Activated naive CD4-positive, alpha-beta T cell treated with anti-CD3 and anti-CD28 coated beads, Interleukin-2, amount 10 ng/mL, durations not matched to agents 7 days and 5 days (primary cell): ENCODE measurements around the gene ABI3BP.
A peak's percentile ranks its signal among the peaks of the same experiment; 100 is the strongest.

Source experiments
- CTCF ChIA-PET: fragments of 350-600 bp; sonication (Branson Sonifier 250); formaldehyde crosslinking; loops from one replicate; lab custom pipeline; 2021; ENCODE audit warnings: antibody characterized with exemption; lab: Charles Lee
- DNase-seq: peaks from one replicate; pipeline ENCODE4 v3.0.0-alpha.2; 2020
- H3K27ac Mint-ChIP-seq: one replicate; pipeline ENCODE4 v1.8.0; 2021; ENCODE audit warnings: mild to moderate bottlenecking, moderate library complexity, mixed read lengths
- H3K27me3 Mint-ChIP-seq: one replicate; pipeline ENCODE4 v1.8.0; 2021; ENCODE audit warnings: mild to moderate bottlenecking, mixed read lengths
- H3K36me3 Mint-ChIP-seq: one replicate; pipeline ENCODE4 v1.8.0; 2021; ENCODE audit warnings: mixed read lengths
- H3K4me1 Mint-ChIP-seq: one replicate; pipeline ENCODE4 v1.8.0; 2021; ENCODE audit warnings: mixed read lengths
- H3K4me3 Mint-ChIP-seq: one replicate; pipeline ENCODE4 v1.8.0; 2021; ENCODE audit warnings: mild to moderate bottlenecking, moderate library complexity, mixed read lengths
- H3K9me3 Mint-ChIP-seq: one replicate; pipeline ENCODE4 v1.8.0; 2021; ENCODE audit warnings: mixed read lengths

Gene ABI3BP

DNA sequence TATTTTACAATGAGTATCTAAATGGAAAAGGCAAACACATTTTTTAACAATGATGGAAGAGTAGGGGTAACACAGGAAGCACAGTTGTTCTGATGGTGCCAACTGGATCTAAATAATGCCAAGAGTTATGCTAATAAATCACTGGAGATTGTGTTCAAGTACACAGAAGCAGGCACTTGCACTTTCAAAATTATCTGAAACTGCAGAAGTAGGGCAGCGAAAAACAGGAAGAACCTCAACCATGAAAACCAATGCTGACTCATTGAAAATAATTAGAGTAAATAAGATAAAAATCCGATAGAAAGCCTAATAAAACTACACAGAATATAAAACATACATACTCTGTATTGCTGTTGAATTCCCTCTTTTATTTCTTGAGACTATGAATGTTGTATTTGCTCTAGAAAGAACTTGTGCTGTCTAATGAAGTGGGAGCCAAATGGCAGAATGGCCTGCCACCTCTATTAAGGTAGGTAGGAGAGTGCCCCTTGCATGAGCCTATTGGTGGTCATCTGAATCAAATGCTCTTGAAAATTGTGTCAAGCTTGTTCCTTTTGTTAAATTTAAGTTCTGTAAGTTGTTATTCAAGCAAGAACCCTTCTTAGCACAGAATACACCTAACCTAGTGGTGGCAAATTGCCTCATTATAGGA is 93.7 kb downstream of the ABI3BP start:
- Mint-ChIP-seq H3K4me3 (no peak overlapping the region), H3K27ac (no peak overlapping the region), H3K27me3 (no peaks in the 10 kb centered on the region), H3K4me1 (peaks cover 15% of the 10 kb centered on the region), H3K36me3 (no peaks in the 10 kb centered on the region), H3K9me3 (no peaks in the 10 kb centered on the region)
- CTCF ChIA-PET = no interaction called here
- no peak for DNase-seq

DNA sequence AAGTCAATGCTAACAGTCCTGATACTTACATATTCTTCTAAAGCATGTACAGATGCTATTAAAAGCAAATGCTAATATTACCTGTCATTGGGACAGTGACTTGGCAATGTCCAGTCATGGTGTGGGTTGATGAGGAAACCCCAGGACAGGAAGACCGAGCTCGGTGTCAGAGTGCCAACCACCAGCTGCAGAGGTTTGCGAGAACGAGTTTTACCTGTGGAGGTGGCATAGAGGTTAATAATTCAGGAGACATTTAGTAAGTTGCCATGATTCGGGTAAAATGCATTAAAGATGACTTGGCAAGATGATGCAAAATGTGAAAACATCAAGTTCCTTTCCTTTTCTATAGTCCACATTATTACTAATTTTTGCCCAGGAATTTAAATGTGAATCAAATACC is 94.5 kb downstream of the ABI3BP start:
- no peaks in the 10 kb centered on the region for H3K9me3 Mint-ChIP-seq
- CTCF ChIA-PET = no interaction called here
- H3K36me3 Mint-ChIP-seq = no peaks in the 10 kb centered on the region
- no peak overlapping the region for H3K4me3 Mint-ChIP-seq
- peaks cover 1% of the 10 kb centered on the region for H3K27me3 Mint-ChIP-seq
- H3K4me1 Mint-ChIP-seq = peaks cover 15% of the 10 kb centered on the region
- H3K27ac Mint-ChIP-seq = no peak overlapping the region
- no peak for DNase-seq

- Mint-ChIP-seq H3K27me3 (peaks cover 8% of the 10 kb centered on the region), H3K4me3 (no peak overlapping the region), H3K27ac (no peak overlapping the region), H3K9me3 (no peaks in the 10 kb centered on the region), H3K36me3 (no peaks in the 10 kb centered on the region), H3K4me1 (peaks cover 15% of the 10 kb centered on the region)
- no peak for DNase-seq
- CTCF ChIA-PET = no interaction called here
These were observed 96.2 kb downstream of the ABI3BP start for GRCh38 chr3:100896994-100897393.

- CTCF ChIA-PET = no interaction called here
- no peaks in the 10 kb centered on the region for H3K9me3 Mint-ChIP-seq
- H3K4me3 Mint-ChIP-seq = no peak overlapping the region
- DNase-seq = no peak
- H3K27ac Mint-ChIP-seq = peak overlapping the region; percentile 33
- H3K36me3 Mint-ChIP-seq = no peaks in the 10 kb centered on the region
- peaks cover 12% of the 10 kb centered on the region for H3K27me3 Mint-ChIP-seq
- peaks cover 5% of the 10 kb centered on the region for H3K4me1 Mint-ChIP-seq
These were observed 99.6 kb downstream of the ABI3BP start for GRCh38 chr3:100893590-100893989.

DNA sequence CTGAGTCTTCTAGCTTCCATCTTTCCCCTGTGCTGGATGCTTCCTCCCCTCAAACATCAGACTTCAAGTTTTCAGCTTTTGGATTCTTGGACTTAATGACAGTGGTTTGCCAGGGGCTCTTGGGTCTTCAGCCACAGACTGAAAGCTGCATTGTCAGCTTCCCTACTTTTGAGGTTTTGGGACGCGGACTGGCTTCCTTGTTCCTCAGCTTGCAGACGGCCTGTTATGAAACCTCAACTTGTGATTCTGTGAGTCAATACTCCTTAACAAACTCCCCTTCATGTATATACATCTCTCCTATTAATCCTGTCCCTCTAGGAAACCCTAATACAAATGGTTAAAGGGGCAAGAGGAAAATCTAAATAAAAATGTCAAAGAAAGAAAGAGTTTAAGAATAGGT is 100.1 kb downstream of the ABI3BP start:
- CTCF ChIA-PET = no interaction called here
- Mint-ChIP-seq H3K9me3 (no peaks in the 10 kb centered on the region), H3K4me3 (no peak overlapping the region), H3K27ac (no peak overlapping the region), H3K27me3 (peaks cover 12% of the 10 kb centered on the region), H3K36me3 (no peaks in the 10 kb centered on the region), H3K4me1 (peaks cover under 1% of the 10 kb centered on the region)
- DNase-seq = no peak

DNA sequence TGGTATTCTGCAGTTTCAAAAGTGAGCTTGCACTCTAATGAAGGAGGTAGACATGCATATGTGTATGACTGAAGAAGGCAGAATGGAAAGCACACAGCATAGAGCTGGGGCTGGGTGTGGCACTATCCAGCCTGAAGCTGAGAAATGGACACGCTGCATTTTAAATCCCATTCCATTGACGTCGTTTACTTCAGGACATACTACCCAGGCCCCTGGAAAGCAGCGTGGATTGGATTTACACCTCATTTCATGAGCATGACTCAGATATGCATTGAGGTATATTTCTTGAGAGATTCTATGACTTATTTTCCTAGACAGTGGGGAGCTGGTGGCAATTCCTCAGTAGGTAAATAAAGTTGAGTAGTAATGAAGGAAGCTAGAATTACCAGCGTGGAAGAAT is 101.4 kb downstream of the ABI3BP start:
- no peaks in the 10 kb centered on the region for H3K36me3 Mint-ChIP-seq
- H3K27ac Mint-ChIP-seq = no peak overlapping the region
- no peaks in the 10 kb centered on the region for H3K9me3 Mint-ChIP-seq
- H3K4me1 Mint-ChIP-seq = no peaks in the 10 kb centered on the region
- peaks cover 12% of the 10 kb centered on the region for H3K27me3 Mint-ChIP-seq
- CTCF ChIA-PET = no interaction called here
- no peak for DNase-seq
- no peak overlapping the region for H3K4me3 Mint-ChIP-seq

DNA sequence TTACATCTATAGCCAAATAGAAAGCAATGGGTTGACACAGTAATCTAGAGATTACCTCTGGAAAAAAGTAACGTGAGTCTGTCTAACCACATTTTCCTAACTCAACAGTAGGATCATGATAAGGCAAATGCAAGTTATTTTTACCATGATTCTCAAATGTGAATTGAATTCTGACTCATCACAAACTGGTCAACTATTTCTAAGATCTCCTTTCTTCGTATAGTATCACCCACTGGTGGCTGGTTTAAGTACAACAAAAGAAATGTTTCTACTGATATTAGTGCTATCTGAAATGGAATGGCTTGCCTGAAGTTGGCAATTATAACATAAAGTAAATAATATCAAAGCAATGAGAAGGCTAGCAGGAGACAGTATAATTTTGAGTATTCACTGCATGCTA is 102.2 kb downstream of the ABI3BP start:
- Mint-ChIP-seq H3K4me1 (no peaks in the 10 kb centered on the region), H3K9me3 (no peaks in the 10 kb centered on the region), H3K27me3 (peaks cover 12% of the 10 kb centered on the region), H3K27ac (no peak overlapping the region), H3K36me3 (no peaks in the 10 kb centered on the region), H3K4me3 (no peak overlapping the region)
- no peak for DNase-seq
- CTCF ChIA-PET = no interaction called here

GRCh38 chr3:100888881-100889280 is 104.3 kb downstream of the ABI3BP start:
- no peak overlapping the region for H3K27ac Mint-ChIP-seq
- H3K4me3 Mint-ChIP-seq = no peak overlapping the region
- no peaks in the 10 kb centered on the region for H3K36me3 Mint-ChIP-seq
- H3K9me3 Mint-ChIP-seq = no peaks in the 10 kb centered on the region
- CTCF ChIA-PET = no interaction called here
- H3K4me1 Mint-ChIP-seq = no peaks in the 10 kb centered on the region
- DNase-seq = no peak
- H3K27me3 Mint-ChIP-seq = peaks cover 12% of the 10 kb centered on the region

- H3K27ac Mint-ChIP-seq = no peak overlapping the region
- DNase-seq = no peak
- no peaks in the 10 kb centered on the region for H3K27me3 Mint-ChIP-seq
- no peaks in the 10 kb centered on the region for H3K9me3 Mint-ChIP-seq
- no peaks in the 10 kb centered on the region for H3K36me3 Mint-ChIP-seq
- no peak overlapping the region for H3K4me3 Mint-ChIP-seq
- CTCF ChIA-PET = no interaction called here
- no peaks in the 10 kb centered on the region for H3K4me1 Mint-ChIP-seq
These were observed 110.6 kb downstream of the ABI3BP start for GRCh38 chr3:100882571-100882984.

DNA sequence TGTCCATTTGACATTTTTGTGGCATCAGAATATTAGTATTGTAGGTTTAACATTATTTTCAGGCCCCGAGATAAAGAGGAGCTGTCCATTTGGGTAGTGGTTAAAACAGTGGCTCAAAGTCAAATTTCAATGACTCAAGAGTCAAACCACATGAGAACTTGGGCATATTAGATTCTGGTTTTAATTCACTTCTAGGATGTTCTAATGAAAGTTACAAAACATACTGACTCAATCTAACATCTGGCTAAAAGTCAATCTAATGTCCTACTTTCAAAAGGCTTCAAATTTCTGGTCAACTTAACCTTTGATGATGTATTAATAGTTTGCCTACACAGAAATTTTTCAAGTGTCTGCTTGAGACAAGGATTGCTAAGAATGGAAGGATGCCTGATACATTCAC is 112.4 kb downstream of the ABI3BP start:
- CTCF ChIA-PET = no interaction called here
- no peak for DNase-seq
- Mint-ChIP-seq H3K4me3 (no peak overlapping the region), H3K4me1 (no peaks in the 10 kb centered on the region), H3K27me3 (no peaks in the 10 kb centered on the region), H3K9me3 (no peaks in the 10 kb centered on the region), H3K27ac (no peak overlapping the region), H3K36me3 (no peaks in the 10 kb centered on the region)

GRCh38 chr3:100880072-100880471 is 113.1 kb downstream of the ABI3BP start:
- Mint-ChIP-seq H3K4me1 (no peaks in the 10 kb centered on the region), H3K27ac (no peak overlapping the region), H3K4me3 (no peak overlapping the region), H3K36me3 (no peaks in the 10 kb centered on the region), H3K27me3 (no peaks in the 10 kb centered on the region), H3K9me3 (no peaks in the 10 kb centered on the region)
- CTCF ChIA-PET = no interaction called here
- no peak for DNase-seq

GRCh38 chr3:100879195-100879810 is 113.9 kb downstream of the ABI3BP start:
- CTCF ChIA-PET = no interaction called here
- no peaks in the 10 kb centered on the region for H3K9me3 Mint-ChIP-seq
- H3K27ac Mint-ChIP-seq = no peak overlapping the region
- no peaks in the 10 kb centered on the region for H3K27me3 Mint-ChIP-seq
- H3K36me3 Mint-ChIP-seq = no peaks in the 10 kb centered on the region
- H3K4me1 Mint-ChIP-seq = no peaks in the 10 kb centered on the region
- no peak for DNase-seq
- no peak overlapping the region for H3K4me3 Mint-ChIP-seq

DNA sequence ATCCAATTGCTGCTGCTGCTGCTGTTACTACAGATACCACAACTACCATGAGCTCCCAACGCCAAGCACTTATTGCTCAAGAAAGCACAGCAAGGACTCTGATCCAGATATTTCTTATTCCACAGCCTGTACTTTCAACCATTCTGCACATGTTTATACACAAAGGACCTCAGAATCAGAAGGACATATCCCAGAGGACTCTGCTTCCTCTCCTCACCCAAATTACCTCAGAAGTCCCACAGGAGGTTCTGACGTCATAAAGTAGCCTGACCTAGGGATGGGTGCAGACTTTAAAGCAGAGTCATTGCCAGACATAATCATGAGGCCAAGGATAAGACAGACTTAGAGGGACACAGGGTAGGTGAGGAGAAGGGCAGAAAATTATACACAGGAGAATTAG is 115.9 kb downstream of the ABI3BP start:
- H3K27me3 Mint-ChIP-seq = no peaks in the 10 kb centered on the region
- no peak for DNase-seq
- H3K4me1 Mint-ChIP-seq = no peaks in the 10 kb centered on the region
- no peaks in the 10 kb centered on the region for H3K36me3 Mint-ChIP-seq
- H3K9me3 Mint-ChIP-seq = no peaks in the 10 kb centered on the region
- CTCF ChIA-PET = no interaction called here
- H3K27ac Mint-ChIP-seq = no peak overlapping the region
- no peak overlapping the region for H3K4me3 Mint-ChIP-seq

DNA sequence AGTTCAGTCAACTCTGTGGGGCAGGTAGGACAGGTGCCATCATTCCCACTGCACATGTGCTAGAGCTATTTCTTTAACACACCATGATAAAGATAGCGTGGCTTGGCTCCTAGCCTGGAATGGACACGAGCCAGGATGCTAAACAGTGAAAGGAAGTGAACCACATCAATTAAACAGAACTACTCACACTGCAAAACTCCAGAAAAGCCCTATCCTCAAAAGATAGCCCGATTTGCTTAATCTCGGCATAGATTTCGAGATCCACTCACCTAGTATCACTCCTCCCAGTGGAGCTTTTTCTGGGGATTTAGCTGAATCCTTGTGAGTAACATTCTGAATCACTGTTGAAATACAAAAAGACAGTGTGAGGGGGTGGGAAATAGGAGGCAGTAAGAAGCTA is 118.0 kb downstream of the ABI3BP start:
- CTCF ChIA-PET = no interaction called here
- no peaks in the 10 kb centered on the region for H3K4me1 Mint-ChIP-seq
- no peaks in the 10 kb centered on the region for H3K36me3 Mint-ChIP-seq
- H3K27me3 Mint-ChIP-seq = no peaks in the 10 kb centered on the region
- no peak overlapping the region for H3K27ac Mint-ChIP-seq
- H3K9me3 Mint-ChIP-seq = no peaks in the 10 kb centered on the region
- no peak for DNase-seq
- H3K4me3 Mint-ChIP-seq = no peak overlapping the region

GRCh38 chr3:100873611-100874010 is 119.6 kb downstream of the ABI3BP start:
- Mint-ChIP-seq H3K9me3 (no peaks in the 10 kb centered on the region), H3K27ac (no peak overlapping the region), H3K4me1 (no peaks in the 10 kb centered on the region), H3K36me3 (no peaks in the 10 kb centered on the region), H3K27me3 (no peaks in the 10 kb centered on the region), H3K4me3 (no peak overlapping the region)
- DNase-seq = no peak
- CTCF ChIA-PET = no interaction called here
